Uterus (tissue), 2 donors: ENCODE data around the gene FMNL3.

Source experiments
- CTCF ChIP-seq, 4 experiments: fragments of 200-600 bp in 2 of 4; fragments of 450-650 bp in 2 of 4; sonication (generic) in 2 of 4; IDR thresholded peaks; one replicate each; pipeline ENCODE4 v1.5.1; 2016 to 2019; ENCODE audit warnings: antibody characterized with exemption in 4 of 4, mild to moderate bottlenecking in 2 of 4, moderate library complexity in 1 of 4
- POLR2A ChIP-seq, 2 donors: fragments of 450-650 bp; IDR thresholded peaks; one replicate each; pipeline ENCODE4 v1.6.1; 2016; ENCODE audit warnings: antibody characterized with exemption in 2 of 2, mild to moderate bottlenecking in 1 of 2, moderate library complexity in 1 of 2

- TF ChIP-seq CTCF (IDR thresholded peaks at IDR 0.05): no peak
- no peak for TF ChIP-seq POLR2A (IDR thresholded peaks at IDR 0.05)
Observed at GRCh38 chr12:49649445-49649844, 57.8 kb downstream of the FMNL3 start.
